CD14-positive monocyte (primary cell): Measurements from ENCODE around the gene FAM168A. TPM values are rescaled to one million over a fixed set of nuclear protein-coding genes. Genes with fewer than 3 reads are reported as not detected.

ENCODE experiments used
- DNase-seq, 3 donors: peaks; one replicate each; pipeline ENCODE4 v3.0.0-alpha.2; 2011 to 2022
- H2AFZ ChIP-seq: 2 replicates; pipeline ENCODE4 v1.6.0; 2012; ENCODE audit warnings: mild to moderate bottlenecking, low read depth, low read length, inconsistent platforms; ENCODE audit not compliant: insufficient read depth, poor library complexity, severe bottlenecking
- H3K27ac ChIP-seq, 2 donors: 1 replicate in 1 of 2; 2 replicates in 1 of 2; pipeline ENCODE4 v1.5.1; 2012 to 2013; ENCODE audit warnings: low read length in 2 of 2, control low read depth in 1 of 2, inconsistent platforms in 1 of 2, low read depth in 1 of 2, mild to moderate bottlenecking in 1 of 2
- H3K27me3 ChIP-seq, 2 donors: one replicate each; pipeline versions ENCODE4 v1.6.0 to v1.6.1; 2011 to 2013; ENCODE audit warnings: low read length in 2 of 2; ENCODE audit not compliant: control insufficient read depth in 2 of 2, insufficient read depth in 2 of 2
- H3K36me3 ChIP-seq, 2 donors: replicated peaks in 1 of 2; 1 replicate in 1 of 2; 2 replicates in 1 of 2; pipeline versions ENCODE4 v1.5.1 to v1.6.1; 2012 to 2013; ENCODE audit warnings: low read length in 2 of 2, control low read depth in 1 of 2, inconsistent platforms in 1 of 2, mild to moderate bottlenecking in 1 of 2; ENCODE audit not compliant: insufficient read depth in 2 of 2, control insufficient read depth in 1 of 2
- H3K4me1 ChIP-seq, 2 donors: 1 replicate in 1 of 2; 2 replicates in 1 of 2; pipeline versions ENCODE4 v1.5.1 to v1.6.1; 2012 to 2013; ENCODE audit warnings: low read length in 2 of 2, control low read depth in 1 of 2, inconsistent platforms in 1 of 2, mild to moderate bottlenecking in 1 of 2, moderate library complexity in 1 of 2; ENCODE audit not compliant: insufficient read depth in 2 of 2, control insufficient read depth in 1 of 2
- H3K4me2 ChIP-seq: replicated peaks from 2 replicates; pipeline ENCODE3; 2012; ENCODE audit warnings: low read length, moderate library complexity, mild to moderate bottlenecking; ENCODE audit not compliant: poor library complexity, severe bottlenecking; ENCODE audit errors: extremely low read depth
- H3K4me3 ChIP-seq, 3 experiments: fragments of 200-600 bp in 1 of 3; sonication (generic) in 1 of 3; replicated peaks in 1 of 3; 1 replicate in 2 of 3; 2 replicates in 1 of 3; pipeline ENCODE4 v1.5.1; 2011 to 2013; ENCODE audit warnings: low read length in 3 of 3, mild to moderate bottlenecking in 3 of 3, control low read depth in 2 of 3, low read depth in 2 of 3, inconsistent platforms in 1 of 3, moderate library complexity in 1 of 3
- H3K79me2 ChIP-seq: 2 replicates; pipeline ENCODE4 v1.6.0; 2012; ENCODE audit warnings: mild to moderate bottlenecking, control low read depth, inconsistent platforms, low read length, moderate library complexity; ENCODE audit not compliant: insufficient read depth
- H3K9ac ChIP-seq: 2 replicates; pipeline ENCODE4 v1.6.0; 2017; ENCODE audit warnings: low read length, mild to moderate bottlenecking; ENCODE audit not compliant: insufficient read depth, poor library complexity, severe bottlenecking
- H3K9me3 ChIP-seq, 2 donors: replicated peaks in 1 of 2; 1 replicate in 1 of 2; 2 replicates in 1 of 2; pipeline versions ENCODE4 v1.5.1 to v1.6.1; 2012 to 2013; ENCODE audit warnings: low read length in 2 of 2, control low read depth in 1 of 2; ENCODE audit not compliant: control insufficient read depth in 1 of 2, insufficient read depth in 1 of 2
- H4K20me1 ChIP-seq: 2 replicates; pipeline ENCODE4 v1.6.0; 2012; ENCODE audit warnings: mild to moderate bottlenecking, low read length, control low read depth, moderate library complexity; ENCODE audit not compliant: insufficient read depth
- H3K27ac Mint-ChIP-seq, 7 donors: one replicate each; pipeline ENCODE4 v1.8.0; 2020; ENCODE audit warnings: mild to moderate bottlenecking in 7 of 7, mixed read lengths in 7 of 7, moderate library complexity in 6 of 7, inconsistent platforms in 2 of 7
- H3K27me3 Mint-ChIP-seq, 3 donors: one replicate each; pipeline ENCODE4 v1.8.0; 2021 to 2022; ENCODE audit warnings: low read depth in 3 of 3, mild to moderate bottlenecking in 3 of 3, mixed read lengths in 3 of 3, moderate library complexity in 3 of 3, inconsistent platforms in 1 of 3
- H3K36me3 Mint-ChIP-seq, 2 donors: one replicate each; pipeline ENCODE4 v1.8.0; 2020; ENCODE audit warnings: mixed read lengths in 2 of 2, inconsistent platforms in 1 of 2, mild to moderate bottlenecking in 1 of 2
- H3K4me1 Mint-ChIP-seq: one replicate; pipeline ENCODE4 v1.8.0; 2020; ENCODE audit warnings: mild to moderate bottlenecking, mixed read lengths
- H3K4me3 Mint-ChIP-seq, 2 donors: one replicate each; pipeline ENCODE4 v1.8.0; 2020; ENCODE audit warnings: mild to moderate bottlenecking in 2 of 2, mixed read lengths in 2 of 2, moderate library complexity in 1 of 2
- H3K9me3 Mint-ChIP-seq, 7 donors: one replicate each; pipeline ENCODE4 v1.8.0; 2020 to 2022; ENCODE audit warnings: mixed read lengths in 7 of 7, mild to moderate bottlenecking in 6 of 7, moderate library complexity in 6 of 7, inconsistent platforms in 2 of 7
- WGBS: methylation state at CpG from one replicate; pipeline ENCODE4 v1.1.5; 2013; ENCODE audit warnings: missing lambda C conversion rate; ENCODE audit not compliant: insufficient coverage; 5-methylcytosine and 5-hydroxymethylcytosine counted together
- intact Hi-C, 2 donors: fragments of 100-400 bp; cut with micrococcal nuclease; formaldehyde crosslinking; loops; one replicate each; pipeline versions ENCODE4 v1.15.0 to v1.15.1; 2023
- polyA plus RNA-seq, 3 donors: library from polyadenylated mRNA; depleted of rRNA in 1 of 3; unstranded in 2 of 3; stranded (reverse) in 1 of 3; fragments of 300-500 nt in 2 of 3; fragments of >200 nt in 1 of 3; fragmentation: Illumina TruSeq in 2 of 3; gene quantifications; 1 replicate in 2 of 3; 2 replicates in 1 of 3; pipeline ENCODE4 v1.2.3, GENCODE V29; 2012 to 2021
- TF ChIP-seq, protein P1 (sequence below): fragments of 200-600 bp; IDR thresholded peaks from one replicate; pipeline ENCODE4 v1.8.0; 2022; ENCODE audit warnings: antibody characterized with exemption, mild to moderate bottlenecking

The FAM168A gene
- polyA plus RNA-seq, 3 donors: 1.4 to 13.3 (median 2.1) TPM

GRCh38 chr11:73388265-73389133 lies 209.4 kb downstream of the FAM168A start:
- H3K4me1 Mint-ChIP-seq: peaks cover 88% of the 10 kb centered on the region
- peak overlapping the region; percentile 69 to 87 for H3K4me3 Mint-ChIP-seq
- peaks cover 64 to 82% of the 10 kb centered on the region in 2 donors for H3K36me3 Mint-ChIP-seq
- TF ChIP-seq, protein P1, sequence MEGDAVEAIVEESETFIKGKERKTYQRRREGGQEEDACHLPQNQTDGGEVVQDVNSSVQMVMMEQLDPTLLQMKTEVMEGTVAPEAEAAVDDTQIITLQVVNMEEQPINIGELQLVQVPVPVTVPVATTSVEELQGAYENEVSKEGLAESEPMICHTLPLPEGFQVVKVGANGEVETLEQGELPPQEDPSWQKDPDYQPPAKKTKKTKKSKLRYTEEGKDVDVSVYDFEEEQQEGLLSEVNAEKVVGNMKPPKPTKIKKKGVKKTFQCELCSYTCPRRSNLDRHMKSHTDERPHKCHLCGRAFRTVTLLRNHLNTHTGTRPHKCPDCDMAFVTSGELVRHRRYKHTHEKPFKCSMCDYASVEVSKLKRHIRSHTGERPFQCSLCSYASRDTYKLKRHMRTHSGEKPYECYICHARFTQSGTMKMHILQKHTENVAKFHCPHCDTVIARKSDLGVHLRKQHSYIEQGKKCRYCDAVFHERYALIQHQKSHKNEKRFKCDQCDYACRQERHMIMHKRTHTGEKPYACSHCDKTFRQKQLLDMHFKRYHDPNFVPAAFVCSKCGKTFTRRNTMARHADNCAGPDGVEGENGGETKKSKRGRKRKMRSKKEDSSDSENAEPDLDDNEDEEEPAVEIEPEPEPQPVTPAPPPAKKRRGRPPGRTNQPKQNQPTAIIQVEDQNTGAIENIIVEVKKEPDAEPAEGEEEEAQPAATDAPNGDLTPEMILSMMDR: no peak
- H3K27me3 Mint-ChIP-seq: peaks cover 0 to under 1% (median 0%) of the 10 kb centered on the region in 3 donors
- Histone ChIP-seq H3K36me3 (peaks cover 45 to 47% of the 10 kb centered on the region in 2 donors), H3K4me1 (peaks cover 81 to 98% of the 10 kb centered on the region in 2 donors), H3K9me3 (no peaks in the 10 kb centered on the region), H3K4me3 (peak overlapping the region in 2 of 3 experiments; percentile 15 to 72), H3K9ac (peak overlapping the region; percentile 44), H3K27ac (peak overlapping the region; percentile 84 to 98), H3K79me2 (peaks cover 99% of the 10 kb centered on the region), H3K4me2 (peak overlapping the region; percentile 83), H3K27me3 (no peaks in the 10 kb centered on the region), H2AFZ (no peak overlapping the region), H4K20me1 (peaks cover 99% of the 10 kb centered on the region)
- intact Hi-C loops: loop anchor here in 1 of 2 donors (5.0 kb wide), 1 partner anchor 81 kb away; the partner anchor contains the start of gene ARHGEF17
- H3K9me3 Mint-ChIP-seq: no peaks in the 10 kb centered on the region
- H3K27ac Mint-ChIP-seq: peak overlapping the region; percentile 95 to 99 (median 98)
- DNase-seq: peak; percentile 67 to 75 (median 75)
- 19% methylated on average over 22 of the region's 23 CpGs for whole genome bisulfite sequencing

DNA sequence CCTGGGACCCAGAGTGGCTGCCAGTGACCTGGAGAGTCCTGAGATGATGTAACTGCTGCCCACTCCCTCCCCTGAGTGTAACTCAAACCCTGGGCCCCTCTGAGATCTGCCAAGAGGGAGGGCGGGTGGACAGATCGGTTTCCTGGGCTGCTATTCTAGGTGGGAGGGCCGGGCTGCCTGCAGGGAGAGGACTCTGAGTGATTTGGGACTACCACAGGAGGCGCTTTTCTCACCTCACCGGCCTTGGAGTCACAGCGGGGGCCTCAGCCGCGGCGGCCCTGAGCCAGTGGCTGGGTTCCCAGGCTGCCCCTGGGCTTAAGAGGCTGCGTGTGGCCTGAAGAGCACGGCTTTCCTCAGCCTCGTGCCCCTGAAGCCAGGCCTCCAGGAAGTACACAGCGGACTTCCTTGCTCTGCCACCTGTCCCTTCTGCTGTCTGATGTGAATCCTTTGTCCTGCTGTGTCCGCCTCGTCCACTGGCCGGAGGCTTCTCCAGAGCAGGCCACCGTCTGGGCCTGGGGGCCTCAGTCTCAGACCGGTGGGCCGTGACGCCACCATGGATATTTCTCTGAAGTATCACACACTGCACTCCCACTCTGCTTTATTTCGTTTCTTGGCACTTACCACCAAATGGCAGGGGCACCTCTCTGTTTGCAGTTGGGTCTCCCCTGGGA lies 210.2 kb downstream of the FAM168A start:
- H3K9ac ChIP-seq: peak overlapping the region; percentile 44
- H3K4me2 ChIP-seq: peak overlapping the region; percentile 83
- H3K4me1 Mint-ChIP-seq: peaks cover 89% of the 10 kb centered on the region
- H2AFZ ChIP-seq: no peak overlapping the region
- peak overlapping the region in 1 of 3 experiments; percentile 72 for H3K4me3 ChIP-seq
- peak overlapping the region; percentile 84 to 98 for H3K27ac ChIP-seq
- H3K36me3 ChIP-seq: peaks cover 38 to 39% of the 10 kb centered on the region in 2 donors
- no peak for DNase-seq
- peaks cover 99% of the 10 kb centered on the region for H4K20me1 ChIP-seq
- H3K9me3 ChIP-seq: no peaks in the 10 kb centered on the region
- H3K27ac Mint-ChIP-seq: peak overlapping the region; percentile 95 to 99 (median 98)
- H3K4me3 Mint-ChIP-seq: peak overlapping the region; percentile 69 to 87
- no peaks in the 10 kb centered on the region for H3K27me3 ChIP-seq
- TF ChIP-seq, protein P1: no peak
- WGBS: 53% methylated on average over 21 of the region's 21 CpGs
- intact Hi-C loops: loop anchor here in 1 of 2 donors (5.0 kb wide), 1 partner anchor 80 kb away; the partner anchor contains the start of gene ARHGEF17
- peaks cover 62 to 80% of the 10 kb centered on the region in 2 donors for H3K36me3 Mint-ChIP-seq
- peaks cover 99% of the 10 kb centered on the region for H3K79me2 ChIP-seq
- peaks cover 83 to 100% of the 10 kb centered on the region in 2 donors for H3K4me1 ChIP-seq
- H3K9me3 Mint-ChIP-seq: no peaks in the 10 kb centered on the region
- no peaks in the 10 kb centered on the region for H3K27me3 Mint-ChIP-seq
